ENCODE measurements around the gene OSBPL7.

OSBPL7 gene

GRCh38 chr17:47823519-47823918 lies 1.9 kb upstream of the OSBPL7 start:
- DNase-seq (no peak), ATAC-seq (no peak)

DNA sequence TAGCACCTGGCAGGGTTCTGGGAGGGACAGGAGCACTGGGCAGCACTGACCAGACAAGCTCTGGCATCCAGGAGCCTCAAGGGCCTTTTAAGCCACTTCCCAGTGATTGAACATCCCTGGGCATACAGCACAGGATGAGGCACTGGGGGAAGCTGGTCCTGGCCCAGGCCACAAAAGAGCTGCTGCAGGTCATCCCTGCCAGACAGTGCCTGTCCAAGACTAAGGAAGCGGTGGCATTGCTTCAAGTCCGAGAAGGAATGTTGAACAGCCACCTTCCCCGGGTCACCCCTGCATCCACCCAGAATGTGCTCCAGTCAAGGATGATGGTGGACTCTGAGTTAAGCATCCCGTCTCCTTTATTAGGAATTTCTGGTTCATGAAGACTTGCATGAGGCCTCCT lies 1.2 kb upstream of the OSBPL7 start:
- ATAC-seq, result no peak

DNA sequence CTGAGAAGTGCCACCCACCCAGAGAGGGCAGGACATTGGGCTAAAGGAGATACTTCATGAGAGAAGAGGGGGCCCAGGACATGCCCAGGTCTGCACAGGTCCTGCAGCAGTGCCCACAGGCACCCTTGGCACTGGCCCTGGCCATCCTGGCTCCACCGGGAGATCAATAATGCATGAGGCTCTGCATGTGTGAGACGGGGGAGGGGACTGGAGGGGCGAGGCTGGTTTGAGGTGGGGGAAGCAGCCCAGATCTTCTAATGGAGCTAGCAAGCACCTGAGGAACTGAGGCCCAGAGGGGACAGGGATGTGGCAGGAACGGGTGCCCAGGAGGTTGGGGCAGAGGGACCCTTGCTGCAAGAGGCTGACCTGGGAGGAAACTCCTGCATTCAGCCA lies 567 bp downstream of the OSBPL7 start:
- DNase-seq (no peak), ATAC-seq (no peak)

More for the DNA sequence above, 1.2 kb upstream of the OSBPL7 start:
- no peak for DNase-seq

DNA sequence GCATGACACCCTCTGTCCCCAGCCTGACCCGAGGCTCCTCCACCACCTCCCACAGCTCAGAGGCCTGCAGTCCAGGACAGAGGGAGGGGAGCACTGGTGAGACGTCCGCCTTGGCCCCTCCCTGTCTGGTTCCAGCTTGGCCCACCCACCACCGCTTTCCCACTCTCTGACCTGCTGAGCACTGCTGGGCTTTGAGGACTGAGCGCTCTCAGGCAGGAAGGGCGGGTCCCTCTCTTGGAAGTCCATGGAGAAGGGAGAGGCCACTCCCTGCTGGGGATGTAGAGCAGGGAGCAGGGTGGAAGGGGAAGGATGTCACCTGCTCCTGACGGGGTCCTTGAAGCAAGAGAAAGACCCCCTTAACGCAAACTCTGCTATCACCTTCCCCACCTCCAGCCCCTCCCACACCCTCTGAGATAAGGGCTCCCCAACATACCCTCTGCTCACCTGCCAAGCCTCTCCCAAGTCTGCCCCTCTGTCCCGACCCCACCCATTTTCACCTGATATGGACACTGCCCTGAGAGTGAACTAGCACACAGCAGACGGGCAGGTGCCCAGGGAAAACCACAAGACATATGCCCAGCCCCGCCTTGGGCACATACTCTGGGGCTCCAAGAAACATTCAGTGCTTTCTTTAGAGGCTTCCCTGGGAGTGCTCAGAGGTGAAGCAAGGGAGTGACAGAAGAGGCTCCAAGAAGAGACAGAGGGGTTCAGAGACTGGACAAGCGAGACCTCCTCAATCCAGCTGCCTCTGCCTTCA lies 1.4 kb downstream of the OSBPL7 start:
- DNase-seq (no peak), ATAC-seq (no peak)

DNA sequence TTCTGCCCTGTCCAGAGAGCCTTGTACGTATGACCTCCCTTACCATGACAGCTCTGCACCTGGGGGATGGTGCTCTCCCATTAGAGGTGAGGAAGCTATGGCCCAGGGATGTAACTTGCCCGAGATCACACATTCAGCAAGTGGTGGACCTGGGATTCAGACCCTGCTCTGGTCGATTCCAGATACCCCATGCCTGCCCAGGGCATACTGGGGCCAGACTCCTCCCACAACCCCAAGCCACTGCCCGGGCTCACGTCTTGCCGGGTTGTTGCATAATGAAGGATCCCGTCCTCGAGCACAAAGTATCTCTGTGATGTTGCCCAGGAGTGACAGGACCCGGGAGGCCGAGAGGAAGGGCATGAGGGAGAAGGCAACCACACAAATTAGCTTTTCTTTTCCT lies 2.1 kb downstream of the OSBPL7 start:
- DNase-seq (no peak), ATAC-seq (no peak)

- DNase-seq (no peak), ATAC-seq (no peak)
These were observed 3.4 kb downstream of the OSBPL7 start for GRCh38 chr17:47818002-47818695.

DNA sequence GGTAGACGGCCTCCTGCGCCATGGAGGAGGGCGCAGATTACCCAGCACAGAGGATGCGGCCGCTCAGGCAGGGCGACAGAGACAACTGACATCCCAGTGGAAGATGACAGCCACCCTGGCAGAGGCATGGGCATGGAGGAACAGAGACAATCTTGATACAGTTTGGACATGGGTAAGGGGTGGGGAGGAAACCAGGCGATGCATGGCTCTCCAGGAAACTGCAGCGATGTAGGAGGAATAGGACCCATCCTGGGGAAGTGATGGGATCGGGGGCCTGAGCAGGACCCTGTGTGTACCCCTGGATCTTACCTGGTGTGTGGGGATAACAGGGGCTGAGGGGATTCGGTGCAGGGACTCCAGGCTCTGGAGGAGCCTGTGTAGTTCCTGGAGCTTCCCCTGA lies 4.6 kb downstream of the OSBPL7 start:
- DNase-seq (no peak), ATAC-seq (no peak)

GRCh38 chr17:47816111-47816735 lies 5.4 kb downstream of the OSBPL7 start:
- DNase-seq, result no peak

DNA sequence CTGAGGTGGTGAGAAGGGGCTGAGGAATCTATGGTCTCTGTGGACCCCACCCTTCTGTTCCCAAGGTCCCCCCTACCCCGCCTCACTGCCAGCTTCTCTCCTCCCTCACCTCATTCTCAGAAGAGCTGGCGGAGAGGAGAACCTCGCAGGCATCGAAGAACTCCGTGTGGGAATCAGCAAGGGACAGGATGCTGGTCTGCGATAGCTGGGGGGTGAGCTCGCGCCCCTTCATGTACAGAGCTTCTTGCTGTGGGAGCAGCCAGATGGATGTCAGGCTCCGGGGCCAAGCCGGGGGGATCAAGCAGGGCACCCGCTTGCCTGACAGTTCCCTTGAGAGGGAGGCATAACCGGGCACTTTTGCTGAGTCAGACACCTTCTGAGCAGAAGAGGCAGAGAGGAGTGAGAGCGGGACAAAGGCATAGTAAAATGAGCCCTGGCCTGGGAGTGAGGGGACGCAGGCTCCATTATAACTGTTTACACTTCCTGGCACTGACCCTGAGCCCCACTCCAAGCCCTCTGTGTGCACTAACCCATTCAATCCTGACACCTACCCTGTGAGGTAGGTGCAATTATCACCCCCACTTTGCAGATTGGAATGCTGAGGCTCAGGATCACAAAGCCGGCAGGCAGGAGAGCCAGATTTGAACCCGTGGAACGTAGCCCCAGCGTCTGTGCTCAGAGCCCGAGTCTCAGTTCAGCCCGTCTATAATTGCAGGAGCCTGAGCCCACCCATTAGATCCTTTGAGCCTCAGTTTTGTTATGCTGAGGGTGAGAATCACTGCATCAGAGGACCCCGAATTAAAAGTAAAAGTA lies 6.3 kb downstream of the OSBPL7 start:
- DNase-seq (no peak), ATAC-seq (no peak)

More at GRCh38 chr17:47816111-47816735, 5.4 kb downstream of the OSBPL7 start:
- no peak for ATAC-seq

- ATAC-seq (no peak), DNase-seq (no peak)
These were observed 8.0 kb downstream of the OSBPL7 start for GRCh38 chr17:47813512-47814031.

DNA sequence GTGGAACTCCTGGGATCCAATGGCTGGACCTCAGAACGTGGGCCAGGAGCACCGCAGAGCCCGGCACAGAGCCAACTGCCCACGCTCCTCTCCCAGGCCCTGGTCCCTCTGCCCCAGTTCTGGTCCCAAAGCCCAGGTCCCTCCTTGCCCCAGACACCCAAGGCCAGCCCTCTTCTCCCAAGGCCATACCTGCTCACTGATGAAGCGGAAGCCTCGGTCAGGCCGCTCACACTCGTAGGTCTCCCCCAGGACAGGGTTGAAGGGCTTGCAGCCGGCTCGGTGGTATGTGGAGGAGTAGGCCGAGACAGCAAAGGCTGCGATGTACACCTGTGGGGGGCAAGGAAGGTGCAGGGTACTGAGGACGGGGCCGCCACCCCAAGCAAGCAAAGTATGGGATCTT lies 8.5 kb downstream of the OSBPL7 start:
- ATAC-seq (no peak), DNase-seq (no peak)

GRCh38 chr17:47812146-47812920 lies 9.3 kb downstream of the OSBPL7 start:
- ATAC-seq, result no peak

GRCh38 chr17:47811709-47812108 lies 9.9 kb downstream of the OSBPL7 start:
- ATAC-seq, result no peak
- no peak for DNase-seq

More at GRCh38 chr17:47812146-47812920, 9.3 kb downstream of the OSBPL7 start:
- DNase-seq, result no peak

DNA sequence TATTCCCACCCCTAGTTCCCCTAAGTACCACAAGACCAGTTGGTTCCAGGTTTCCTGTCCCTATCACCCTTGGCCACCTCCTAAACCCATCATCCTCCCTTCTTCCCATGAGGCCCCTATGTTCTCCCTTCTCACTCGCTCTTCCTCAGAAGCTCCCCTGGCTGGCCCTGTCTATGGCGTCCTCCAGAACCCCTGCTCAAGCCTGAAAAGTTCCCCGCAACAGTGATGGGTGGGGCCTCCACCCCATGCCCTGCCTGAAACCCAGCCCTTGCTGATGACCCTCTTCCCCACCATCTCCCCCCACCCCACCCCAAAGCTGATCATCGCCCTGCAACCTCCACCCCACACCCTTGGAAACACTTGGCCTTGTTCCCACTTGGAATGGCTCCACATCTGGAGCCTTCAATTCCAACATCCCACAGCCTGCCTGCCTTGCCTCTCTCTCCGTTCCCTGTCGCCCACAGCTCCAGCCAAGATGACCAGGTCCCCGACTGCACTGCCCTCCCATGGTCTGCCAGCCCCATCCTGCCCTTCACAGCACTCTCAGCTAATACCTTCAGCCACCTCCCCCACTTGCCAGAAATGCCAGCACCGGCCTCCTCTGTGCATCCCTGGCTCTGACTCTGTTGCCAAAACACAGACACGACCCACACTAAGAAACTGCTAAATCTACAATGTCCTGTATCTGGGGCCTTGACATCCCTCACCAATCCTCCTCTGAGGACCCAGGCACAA lies 10.5 kb downstream of the OSBPL7 start:
- ATAC-seq, result no peak
- no peak for DNase-seq

- ATAC-seq (peak; percentile 59), DNase-seq (no peak)
These were observed 11.3 kb downstream of the OSBPL7 start for GRCh38 chr17:47810200-47810821.

GRCh38 chr17:47808830-47809480 lies 12.6 kb downstream of the OSBPL7 start:
- DNase-seq, result no peak
- ATAC-seq, result no peak

DNA sequence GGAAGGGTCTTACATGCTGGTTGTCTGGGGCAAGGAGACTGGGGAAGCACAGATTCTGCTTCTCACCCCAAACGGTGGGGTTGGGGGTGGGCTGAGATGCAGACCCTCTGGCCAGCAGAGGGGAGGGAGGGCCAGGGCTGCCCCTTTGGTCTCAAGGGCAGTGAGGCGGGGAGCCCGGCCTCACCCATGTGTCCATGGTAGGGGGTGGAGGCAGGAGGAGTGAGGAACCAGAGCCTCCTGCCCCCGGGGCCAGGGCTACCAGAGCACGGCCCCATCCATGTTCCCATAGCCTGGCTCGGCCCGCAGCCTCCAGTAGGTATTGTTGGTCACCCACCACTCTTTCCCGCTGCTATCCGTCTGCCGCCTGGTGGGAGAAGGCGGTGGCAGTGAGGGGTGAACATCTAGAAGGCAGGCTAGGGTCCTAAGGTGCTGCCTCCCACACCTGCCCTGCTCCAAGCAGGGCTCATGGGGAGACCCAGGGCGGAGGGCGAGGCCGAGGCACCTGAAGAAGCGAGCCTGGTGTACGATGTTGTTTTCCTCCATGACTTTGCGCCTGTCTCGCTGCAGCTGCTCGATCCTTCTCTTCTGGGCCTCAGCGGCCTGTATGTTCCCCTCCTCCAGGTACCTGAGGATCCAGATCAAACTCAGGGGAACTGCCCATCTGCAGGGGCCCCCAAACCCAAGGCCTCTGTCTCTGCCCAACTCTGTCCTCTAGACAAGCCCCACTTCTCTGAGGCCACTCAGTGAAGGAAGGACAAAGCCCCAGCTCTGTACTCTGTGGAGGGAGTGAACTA lies 13.4 kb downstream of the OSBPL7 start:
- ATAC-seq, result no peak

DNA sequence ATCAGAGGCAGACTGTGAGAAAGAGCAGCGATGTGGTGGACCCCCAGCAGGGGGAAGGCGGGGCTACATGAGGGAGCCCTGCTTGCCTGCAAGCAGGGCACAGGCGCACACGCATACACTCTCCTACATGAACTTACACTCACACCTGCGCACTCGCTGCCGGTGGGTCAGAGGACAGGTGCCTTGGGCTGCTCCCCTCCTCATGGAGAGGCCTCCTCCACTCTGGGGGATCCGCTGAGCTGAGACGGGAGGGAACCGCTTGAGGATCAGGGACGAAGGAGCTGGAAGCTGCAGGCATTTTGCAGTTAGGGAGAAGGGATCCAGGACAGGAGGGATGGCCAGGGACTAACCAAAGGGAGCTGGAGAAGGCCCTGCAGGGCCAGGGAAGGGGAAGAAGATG lies 14.2 kb downstream of the OSBPL7 start:
- DNase-seq (no peak), ATAC-seq (no peak)

More for the DNA sequence above, 13.4 kb downstream of the OSBPL7 start:
- no peak for DNase-seq

DNA sequence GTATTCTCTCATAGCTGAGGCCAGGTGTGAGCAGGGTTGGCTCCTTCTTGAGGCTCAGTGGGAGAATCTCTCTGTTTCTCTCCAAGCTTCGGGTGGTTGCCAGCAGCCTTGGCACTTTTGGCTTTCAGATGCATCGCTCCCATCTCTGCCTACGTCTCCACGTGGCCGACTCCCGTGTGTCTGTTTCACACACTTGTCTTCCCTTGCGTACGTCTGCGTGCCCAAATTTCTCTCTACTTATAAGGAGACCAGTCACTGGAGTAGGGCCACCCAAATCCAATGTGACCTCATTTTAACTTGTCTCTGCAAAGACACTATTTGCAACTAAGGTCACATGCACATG lies 14.7 kb downstream of the OSBPL7 start:
- no peak for DNase-seq
- ATAC-seq, result no peak
